ENCODE results near the gene TUBB2A. TPM values are rescaled to one million over a fixed set of nuclear protein-coding genes. Genes with fewer than 3 reads are reported as not detected.

Gene TUBB2A
- total RNA-seq, 2 experiments from 2014 or later = 54.3 to 58.5 TPM

- intact Hi-C loops (cut with DNase I, micrococcal nuclease) = no loop called here
- POLR2A ChIA-PET = interaction anchor here (0.8 kb wide), 1 partner anchor 79 kb away, joined by 3 read pairs; no protein-coding TSS in a partner anchor
- ATAC-seq (ENCODE audit: poor library complexity) (no peak), DNase-seq (no peak)
- no peak overlapping the region for H3K27ac Mint-ChIP-seq
- Histone ChIP-seq H3K4me1 (ENCODE audit: insufficient read depth, low read length) (peaks cover 9% of the 10 kb centered on the region), H3K36me3 (ENCODE audit: insufficient read depth, low read length) (peaks cover 6% of the 10 kb centered on the region), H3K27me3 (ENCODE audit: control insufficient read depth in 1 of 2, insufficient read depth in 2 of 2, low read length in 2 of 2) (no peaks in the 10 kb centered on the region), H3K4me3 (ENCODE audit: low read length) (no peak overlapping the region), H3K9me3 (ENCODE audit: control insufficient read depth in 1 of 2, insufficient read depth in 1 of 2, low read length in 2 of 2) (no peaks in the 10 kb centered on the region), H3K27ac (ENCODE audit: low read depth in 1 of 2, low read length in 2 of 2) (no peak overlapping the region)
- H3K4me3 Mint-ChIP-seq = no peak overlapping the region
- TF ChIP-seq CTCF (IDR thresholded peaks at IDR 0.05) = no peak
- H3K36me3 Mint-ChIP-seq (ENCODE audit: low read depth) = peaks cover 18% of the 10 kb centered on the region
- peaks cover 4% of the 10 kb centered on the region for H3K27me3 Mint-ChIP-seq
- CTCF ChIA-PET = interaction anchor here (0.7 kb wide), 1 partner anchor 99 kb away, joined by 3 read pairs; no protein-coding TSS in a partner anchor
- peaks cover 5% of the 10 kb centered on the region for H3K4me1 Mint-ChIP-seq (ENCODE audit: low read depth)
- no peaks in the 10 kb centered on the region for H3K9me3 Mint-ChIP-seq
Observed at GRCh38 chr6:3152689-3153088, 4.7 kb downstream of the TUBB2A start.

GRCh38 chr6:3151691-3152090, 5.7 kb downstream of the TUBB2A start:
- Histone ChIP-seq H3K9me3 (ENCODE audit: control insufficient read depth in 1 of 2, insufficient read depth in 1 of 2, low read length in 2 of 2) (no peaks in the 10 kb centered on the region), H3K4me1 (ENCODE audit: insufficient read depth, low read length) (peaks cover 5% of the 10 kb centered on the region), H3K27me3 (ENCODE audit: control insufficient read depth in 1 of 2, insufficient read depth in 2 of 2, low read length in 2 of 2) (no peaks in the 10 kb centered on the region), H3K27ac (ENCODE audit: low read depth in 1 of 2, low read length in 2 of 2) (no peak overlapping the region), H3K4me3 (ENCODE audit: low read length) (no peak overlapping the region), H3K36me3 (ENCODE audit: insufficient read depth, low read length) (peaks cover 9% of the 10 kb centered on the region)
- no peak overlapping the region for H3K4me3 Mint-ChIP-seq
- H3K9me3 Mint-ChIP-seq = no peaks in the 10 kb centered on the region
- ATAC-seq (ENCODE audit: poor library complexity) = no peak
- POLR2A ChIA-PET = no interaction called here
- DNase-seq = no peak
- intact Hi-C loops (cut with DNase I, micrococcal nuclease) = no loop called here
- TF ChIP-seq CTCF (IDR thresholded peaks at IDR 0.05) = no peak
- CTCF ChIA-PET = interaction anchor here (0.8 kb wide), 1 partner anchor 22 kb away, joined by 3 read pairs; no protein-coding TSS in a partner anchor
- H3K27ac Mint-ChIP-seq = no peak overlapping the region
- H3K36me3 Mint-ChIP-seq (ENCODE audit: low read depth) = peaks cover 19% of the 10 kb centered on the region
- peaks cover 4% of the 10 kb centered on the region for H3K27me3 Mint-ChIP-seq
- H3K4me1 Mint-ChIP-seq (ENCODE audit: low read depth) = peaks cover 5% of the 10 kb centered on the region

- peaks cover 9% of the 10 kb centered on the region for H3K36me3 ChIP-seq (ENCODE audit: insufficient read depth, low read length)
- ChIA-PET CTCF (interaction anchor here (2.0 kb wide), 1 partner anchor 9 kb away, joined by 6 read pairs; the partner anchor contains the start of gene TUBB2A), POLR2A (no interaction called here)
- H3K9me3 Mint-ChIP-seq = no peaks in the 10 kb centered on the region
- DNase-seq (no peak), ATAC-seq (ENCODE audit: poor library complexity) (no peak)
- H3K4me3 Mint-ChIP-seq = no peak overlapping the region
- H3K4me1 Mint-ChIP-seq (ENCODE audit: low read depth) = no peaks in the 10 kb centered on the region
- no peaks in the 10 kb centered on the region for H3K27me3 ChIP-seq (ENCODE audit: control insufficient read depth in 1 of 2, insufficient read depth in 2 of 2, low read length in 2 of 2)
- no peak overlapping the region for H3K27ac ChIP-seq (ENCODE audit: low read depth in 1 of 2, low read length in 2 of 2)
- no peaks in the 10 kb centered on the region for H3K9me3 ChIP-seq (ENCODE audit: control insufficient read depth in 1 of 2, insufficient read depth in 1 of 2, low read length in 2 of 2)
- intact Hi-C loops (cut with DNase I, micrococcal nuclease) = no loop called here
- no peaks in the 10 kb centered on the region for H3K27me3 Mint-ChIP-seq
- no peak overlapping the region for H3K4me3 ChIP-seq (ENCODE audit: low read length)
- no peak overlapping the region for H3K27ac Mint-ChIP-seq
- no peak for TF ChIP-seq CTCF (IDR thresholded peaks at IDR 0.05)
- H3K4me1 ChIP-seq (ENCODE audit: insufficient read depth, low read length) = no peaks in the 10 kb centered on the region
- H3K36me3 Mint-ChIP-seq (ENCODE audit: low read depth) = peaks cover 27% of the 10 kb centered on the region
Observed at GRCh38 chr6:3147914-3148757, 9.2 kb downstream of the TUBB2A start.
